ENCODE results near the gene CYB5B. TPM values are rescaled to one million over a fixed set of nuclear protein-coding genes. Genes with fewer than 3 reads are reported as not detected.

Gene CYB5B
- polyA plus RNA-seq, 1 experiment: 134 TPM

- H3K27me3 ChIP-seq (ENCODE audit: control insufficient read depth, insufficient read depth, low read length): no peaks in the 10 kb centered on the region
- CTCF ChIA-PET: no interaction called here
- DNase-seq (ENCODE audit: low read depth): no peak
These were observed 61.9 kb downstream of the CYB5B start for GRCh38 chr16:69486272-69486671.

DNA sequence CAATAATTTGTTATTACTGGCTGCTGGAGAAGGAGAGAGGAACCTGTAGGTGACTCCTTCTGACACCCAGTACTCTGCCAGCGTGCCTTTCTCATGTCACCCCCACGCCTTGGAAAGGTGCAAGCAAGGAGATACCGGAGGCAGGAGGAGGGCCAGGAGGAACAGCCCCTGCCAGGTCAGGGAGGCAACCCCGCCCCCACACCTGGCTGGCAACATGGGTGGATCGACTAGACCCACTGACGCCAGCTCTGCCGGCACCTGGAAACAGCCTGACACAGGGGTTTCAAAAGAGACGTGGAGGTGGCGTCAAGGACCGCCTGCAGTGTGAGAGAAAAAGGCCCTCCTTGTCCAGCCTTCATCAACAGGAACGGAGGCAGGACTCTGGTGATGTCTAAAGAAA lies 62.3 kb downstream of the CYB5B start:
- POLR2A ChIA-PET: no interaction called here
- Histone ChIP-seq H3K27me3 (ENCODE audit: control insufficient read depth, insufficient read depth, low read length) (no peaks in the 10 kb centered on the region), H3K36me3 (ENCODE audit: control insufficient read depth, insufficient read depth, low read length) (no peaks in the 10 kb centered on the region), H3K4me3 (ENCODE audit: low read depth, low read length) (no peak overlapping the region)
- TF ChIP-seq CTCF (IDR thresholded peaks at IDR 0.05; ENCODE audit: insufficient read depth, low read depth, low read length): no peak
- CTCF ChIA-PET: no interaction called here
- no peak for DNase-seq (ENCODE audit: low read depth)

More at GRCh38 chr16:69486272-69486671, 61.9 kb downstream of the CYB5B start:
- no peak for TF ChIP-seq CTCF (IDR thresholded peaks at IDR 0.05; ENCODE audit: insufficient read depth, low read depth, low read length)
- POLR2A ChIA-PET: no interaction called here
- no peaks in the 10 kb centered on the region for H3K36me3 ChIP-seq (ENCODE audit: control insufficient read depth, insufficient read depth, low read length)
- H3K4me3 ChIP-seq (ENCODE audit: low read depth, low read length): no peak overlapping the region

DNA sequence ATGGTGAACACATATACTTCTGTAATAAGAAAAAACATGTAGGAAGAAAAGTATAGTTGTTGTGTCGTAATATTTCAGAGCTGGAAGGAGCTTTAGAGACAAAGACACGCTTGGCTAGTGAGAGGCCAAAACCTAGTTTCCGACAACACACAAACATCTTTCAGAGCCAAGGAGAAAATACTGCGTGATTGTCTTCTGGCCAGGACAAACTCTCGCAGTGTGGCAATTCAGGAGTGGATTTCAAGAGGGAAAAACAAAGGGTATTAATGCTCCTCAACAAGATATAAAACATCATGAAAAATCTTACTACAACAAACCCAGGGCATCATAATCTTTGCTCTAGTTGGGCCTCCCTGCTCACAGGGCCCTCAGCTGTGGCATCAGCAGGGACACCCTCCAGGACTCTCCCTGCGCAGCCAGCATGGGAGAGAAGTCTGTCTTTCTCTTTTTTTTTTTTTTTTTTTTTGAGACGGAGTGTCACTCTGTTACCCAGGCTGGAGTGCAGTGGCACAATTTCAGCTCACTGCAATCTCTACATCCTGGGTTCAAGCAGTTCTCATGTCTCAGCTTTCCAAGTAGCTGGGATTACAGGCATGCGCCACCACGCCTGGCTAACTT lies 66.4 kb downstream of the CYB5B start:
- H3K4me3 ChIP-seq (ENCODE audit: low read depth, low read length): no peak overlapping the region
- no peak for DNase-seq (ENCODE audit: low read depth)
- no peak for TF ChIP-seq CTCF (IDR thresholded peaks at IDR 0.05; ENCODE audit: insufficient read depth, low read depth, low read length)
- no peaks in the 10 kb centered on the region for H3K36me3 ChIP-seq (ENCODE audit: control insufficient read depth, insufficient read depth, low read length)
- no peaks in the 10 kb centered on the region for H3K27me3 ChIP-seq (ENCODE audit: control insufficient read depth, insufficient read depth, low read length)
- ChIA-PET POLR2A (no interaction called here), CTCF (interaction anchor here (0.6 to 1.2 kb wide), 2 partner anchors 91 to 134 kb away, joined by 3 to 4 read pairs; no protein-coding TSS in a partner anchor)

GRCh38 chr16:69494991-69495392 lies 70.6 kb downstream of the CYB5B start:
- CTCF ChIA-PET: interaction anchor here (1.0 kb wide), 1 partner anchor 10 kb away, joined by 3 read pairs; no protein-coding TSS in a partner anchor
- H3K36me3 ChIP-seq (ENCODE audit: control insufficient read depth, insufficient read depth, low read length): no peaks in the 10 kb centered on the region
- no peak overlapping the region for H3K4me3 ChIP-seq (ENCODE audit: low read depth, low read length)
- 0 out of 2 replicates have a peak, but pooled peaks cover 1% of the 10 kb centered on the region for H3K27me3 ChIP-seq (ENCODE audit: control insufficient read depth, insufficient read depth, low read length)
- POLR2A ChIA-PET: no interaction called here
- no peak for DNase-seq (ENCODE audit: low read depth)
- TF ChIP-seq CTCF (IDR thresholded peaks at IDR 0.05; ENCODE audit: insufficient read depth, low read depth, low read length): peak; percentile 25; the same call in 1 of the 2 replicates

GRCh38 chr16:69495821-69496220 lies 71.4 kb downstream of the CYB5B start:
- DNase-seq (ENCODE audit: low read depth): no peak
- TF ChIP-seq CTCF (IDR thresholded peaks at IDR 0.05; ENCODE audit: insufficient read depth, low read depth, low read length): no peak
- Histone ChIP-seq H3K4me3 (ENCODE audit: low read depth, low read length) (no peak overlapping the region), H3K27me3 (ENCODE audit: control insufficient read depth, insufficient read depth, low read length) (0 out of 2 replicates have a peak, but pooled peaks cover 1% of the 10 kb centered on the region), H3K36me3 (ENCODE audit: control insufficient read depth, insufficient read depth, low read length) (no peaks in the 10 kb centered on the region)
- CTCF ChIA-PET: no interaction called here
- POLR2A ChIA-PET: interaction anchor here (0.6 kb wide), 2 partner anchors 221 to 258 kb away, joined by 3 to 5 read pairs; no protein-coding TSS in a partner anchor

All from BJ (cell line).